HG02588 (cell line): ENCODE measurements around the gene LY6G6C.

ENCODE experiments used
- ATAC-seq: cut with Tn5 transposase; IDR thresholded peaks from one replicate; pipeline ENCODE4 v1.9.1; 2021; ENCODE audit warnings: mild to moderate bottlenecking, moderate library complexity; ENCODE audit not compliant: unreplicated experiment

LY6G6C gene

GRCh38 chr6:31687321-31687720 lies 34.2 kb downstream of the LY6G6C start:
- no peak for ATAC-seq

- no peak for ATAC-seq
Observed at GRCh38 chr6:31686483-31686882, 35.1 kb downstream of the LY6G6C start.

GRCh38 chr6:31683591-31683990 lies 38.0 kb downstream of the LY6G6C start:
- ATAC-seq: no peak

- ATAC-seq: no peak
Observed at GRCh38 chr6:31681135-31681671, 40.3 kb downstream of the LY6G6C start.

DNA sequence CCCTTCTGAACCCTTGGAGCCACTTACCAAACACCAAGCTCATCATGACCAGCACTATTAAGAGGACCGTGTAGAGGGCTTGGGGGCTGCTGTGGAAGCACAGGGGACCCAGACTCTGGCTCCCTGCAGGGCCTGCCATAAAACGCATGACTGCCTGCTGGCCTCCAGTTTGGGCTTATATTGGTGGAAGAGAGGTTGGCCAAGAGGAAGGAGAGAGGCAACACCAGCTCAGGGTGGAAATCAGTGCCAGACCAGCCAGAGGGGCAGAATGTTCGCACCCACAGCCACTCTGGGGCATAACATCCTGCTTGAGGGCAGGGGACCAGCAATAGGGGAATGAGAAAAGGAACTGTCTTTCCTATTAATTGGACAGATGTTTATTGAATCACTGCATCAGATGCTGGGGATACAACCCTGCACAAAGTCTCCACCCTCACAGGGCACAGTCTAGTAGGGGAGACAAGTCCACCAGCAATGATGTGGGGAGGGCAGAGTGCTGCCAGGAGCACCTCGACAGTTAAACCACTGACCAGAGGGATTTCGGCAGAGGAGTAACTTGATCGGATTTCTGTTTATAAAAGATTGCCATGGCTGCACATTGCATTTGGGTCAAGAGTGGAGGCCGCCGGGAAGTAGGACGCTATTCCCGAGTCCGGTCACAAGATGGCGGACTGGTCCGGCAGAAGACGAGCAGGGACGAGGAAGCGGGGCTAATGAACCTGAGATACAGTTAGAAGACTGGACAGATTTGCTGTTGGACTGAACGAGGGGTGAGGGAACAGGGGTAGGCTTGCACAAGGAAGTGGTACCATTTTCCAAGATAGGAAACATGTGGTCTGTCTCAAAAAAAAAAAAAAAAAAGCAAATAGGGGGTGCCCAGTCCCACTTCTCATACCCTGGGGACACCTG lies 41.1 kb downstream of the LY6G6C start, which contains the start of gene LY6G5C:
LY6G5C (minus strand) TSS at position 842 of the 909 bp plus-strand sequence; CDS start at position 148, 694 bp downstream.
- ATAC-seq: no peak

GRCh38 chr6:31677955-31678354 lies 43.6 kb downstream of the LY6G6C start:
- ATAC-seq: no peak

DNA sequence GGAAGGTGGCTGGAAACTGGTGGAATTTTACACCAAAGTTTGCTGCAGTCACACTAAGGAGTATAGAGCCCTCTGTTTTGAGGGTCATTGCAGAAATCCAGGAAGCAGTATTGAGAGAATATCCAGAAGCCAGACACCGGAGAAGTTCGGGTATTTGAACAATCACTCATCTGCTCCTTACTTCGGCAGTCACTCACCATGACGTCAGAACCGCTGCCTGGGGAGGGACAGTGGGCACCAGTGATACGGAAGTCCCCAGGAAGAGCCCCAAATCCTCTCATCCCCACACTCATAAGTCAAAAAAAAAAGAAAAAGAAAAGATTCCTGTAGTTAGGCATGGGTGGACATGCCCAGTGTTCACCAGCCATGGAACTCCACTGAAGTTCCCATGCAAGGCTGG lies 44.6 kb downstream of the LY6G6C start:
- ATAC-seq: no peak

DNA sequence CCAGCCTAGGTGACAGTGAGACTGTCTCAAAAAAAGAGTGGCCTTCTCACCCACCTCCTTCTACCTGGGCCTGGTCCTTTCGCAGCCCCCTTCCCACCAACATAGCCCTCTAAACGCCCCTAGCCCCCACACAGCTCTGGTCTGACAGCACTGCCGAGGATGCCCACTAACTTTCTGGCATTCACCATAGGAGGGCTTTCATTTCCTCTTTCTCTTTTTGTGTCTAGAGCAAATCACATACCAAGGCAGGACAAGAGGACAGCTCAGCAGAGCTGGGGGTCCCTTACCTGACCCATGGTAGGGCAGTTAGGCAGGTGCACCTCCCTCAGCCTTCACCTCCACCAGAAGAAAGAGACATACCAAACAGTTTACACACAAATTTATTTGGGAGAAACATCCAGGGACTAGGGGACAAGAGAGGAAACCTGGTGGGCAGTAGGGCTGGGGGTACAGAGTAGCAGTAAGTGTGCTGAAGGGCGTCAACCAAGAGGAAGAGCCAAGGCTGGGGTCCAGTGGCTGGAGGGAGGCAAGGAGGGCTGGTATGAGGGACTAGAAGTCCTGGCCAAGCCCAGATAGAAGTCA lies 45.1 kb downstream of the LY6G6C start:
- no peak for ATAC-seq

GRCh38 chr6:31669676-31670075 lies 51.9 kb downstream of the LY6G6C start, which contains the start of gene LY6G5B:
LY6G5B (plus strand) TSS chr6:31669976; CDS start chr6:31670951, 975 bp downstream.
- no peak for ATAC-seq
